ENCODE measurements around the gene DHRS1. TPM values are rescaled to one million over a fixed set of nuclear protein-coding genes. Genes with fewer than 3 reads are reported as not detected.

Gene DHRS1
- polyA plus RNA-seq, 1 donor: 81.3 TPM

DNA sequence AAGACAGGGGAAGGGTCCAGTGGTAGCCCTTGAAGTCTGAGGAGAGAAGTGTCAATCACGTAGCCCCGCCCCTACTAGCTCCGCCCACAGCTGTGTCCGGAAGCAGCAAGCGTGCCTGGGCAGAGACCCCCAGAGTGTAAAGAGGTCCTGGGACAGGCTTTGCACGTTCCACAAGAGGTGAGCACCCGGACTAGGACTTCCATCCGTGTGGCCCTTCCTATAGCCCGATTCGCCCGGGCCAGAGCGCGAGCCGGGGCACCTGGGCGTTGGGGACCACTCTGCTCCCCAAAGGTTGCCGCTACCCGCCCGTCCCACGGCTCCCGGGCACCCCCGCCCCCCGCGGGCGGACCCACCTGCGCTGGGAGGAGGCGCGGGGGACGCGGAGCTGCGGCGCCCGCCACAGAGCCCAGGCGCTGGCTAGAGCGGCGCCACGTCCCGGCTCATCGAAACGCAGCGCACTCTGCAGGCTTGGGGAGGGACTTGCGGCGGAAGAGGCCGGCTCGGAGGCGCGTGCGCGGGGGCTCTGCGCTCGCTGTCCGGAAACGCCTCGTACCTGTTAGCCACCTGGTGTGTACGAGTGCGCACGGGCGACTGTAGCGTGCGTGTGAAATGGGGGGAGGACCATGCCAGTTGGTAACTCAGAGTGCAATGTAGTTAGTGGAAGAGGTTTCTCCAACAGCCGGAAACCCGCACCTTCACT, 28.3 kb downstream of the DHRS1 start, which contains the start of gene RABGGTA:
Gene RABGGTA, minus strand, starts transcription at position 464 of the 700 bp plus-strand sequence. CDS start 482 bp downstream, outside the sequence.
- Histone ChIP-seq H3K4me3 (ENCODE audit: low read length) (peak within 1 kb of the TSS; percentile 65), H3K27ac (ENCODE audit: low read length) (peak within 1 kb of the TSS; percentile 81), H3K9me3 (ENCODE audit: control insufficient read depth, low read depth, low read length) (no peaks in the 10 kb centered on the region), H3K27me3 (ENCODE audit: control insufficient read depth, insufficient read depth, low read length) (no peaks in the 10 kb centered on the region), H3K4me1 (ENCODE audit: control insufficient read depth, insufficient read depth, low read length) (peaks cover 9% of the 10 kb centered on the region), H3K36me3 (ENCODE audit: control insufficient read depth, insufficient read depth, low read length) (peaks cover 33% of the 10 kb centered on the region)
- no CpG with 5 or more reads among the region's 61 CpGs for WGBS (ENCODE audit: insufficient coverage, low lambda C conversion rate)
- peak; percentile 95 for DNase-seq

GRCh38 chr14:24270537-24271133, 28.9 kb downstream of the DHRS1 start:
- peak overlapping the region; percentile 81 for H3K27ac ChIP-seq (ENCODE audit: low read length)
- peaks cover 37% of the 10 kb centered on the region for H3K36me3 ChIP-seq (ENCODE audit: control insufficient read depth, insufficient read depth, low read length)
- no peak for DNase-seq
- H3K4me3 ChIP-seq (ENCODE audit: low read length): peak overlapping the region; percentile 65
- peaks cover 9% of the 10 kb centered on the region for H3K4me1 ChIP-seq (ENCODE audit: control insufficient read depth, insufficient read depth, low read length)
- no peaks in the 10 kb centered on the region for H3K9me3 ChIP-seq (ENCODE audit: control insufficient read depth, low read depth, low read length)
- WGBS (ENCODE audit: insufficient coverage, low lambda C conversion rate): no CpG with 5 or more reads among the region's 13 CpGs
- H3K27me3 ChIP-seq (ENCODE audit: control insufficient read depth, insufficient read depth, low read length): no peaks in the 10 kb centered on the region

- 100% methylated on average over 1 of the region's 14 CpGs for WGBS (ENCODE audit: insufficient coverage, low lambda C conversion rate)
- no peak for DNase-seq
- H3K9me3 ChIP-seq (ENCODE audit: control insufficient read depth, low read depth, low read length): no peaks in the 10 kb centered on the region
- H3K4me3 ChIP-seq (ENCODE audit: low read length): no peak overlapping the region
- no peaks in the 10 kb centered on the region for H3K27me3 ChIP-seq (ENCODE audit: control insufficient read depth, insufficient read depth, low read length)
- H3K27ac ChIP-seq (ENCODE audit: low read length): no peak overlapping the region
- H3K4me1 ChIP-seq (ENCODE audit: control insufficient read depth, insufficient read depth, low read length): peaks cover 9% of the 10 kb centered on the region
- H3K36me3 ChIP-seq (ENCODE audit: control insufficient read depth, insufficient read depth, low read length): peaks cover 39% of the 10 kb centered on the region
These were observed 29.6 kb downstream of the DHRS1 start for GRCh38 chr14:24269910-24270536.

DNA sequence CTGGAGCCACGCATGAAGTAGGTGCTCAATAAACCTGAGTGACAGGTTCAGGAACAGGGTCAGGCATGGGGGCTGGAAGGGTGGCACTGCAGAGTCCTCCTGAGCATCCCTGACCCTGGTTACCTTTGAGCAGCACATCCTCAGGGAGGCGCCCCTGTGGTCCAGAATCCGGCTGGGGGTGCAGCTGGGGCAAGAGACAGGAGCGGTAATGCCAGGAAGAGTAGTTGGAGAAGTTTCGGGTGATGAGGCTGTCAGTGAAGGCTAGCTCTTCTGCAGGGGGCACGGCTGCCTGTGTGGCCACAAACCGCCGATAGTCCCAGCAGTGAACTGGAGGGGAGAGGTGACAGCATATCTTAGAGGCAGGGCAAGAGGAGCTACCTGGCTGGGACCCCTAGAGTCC, 30.2 kb downstream of the DHRS1 start:
- H3K36me3 ChIP-seq (ENCODE audit: control insufficient read depth, insufficient read depth, low read length): peaks cover 39% of the 10 kb centered on the region
- WGBS (ENCODE audit: insufficient coverage, low lambda C conversion rate): no CpG with 5 or more reads among the region's 8 CpGs
- H3K9me3 ChIP-seq (ENCODE audit: control insufficient read depth, low read depth, low read length): no peaks in the 10 kb centered on the region
- H3K27me3 ChIP-seq (ENCODE audit: control insufficient read depth, insufficient read depth, low read length): no peaks in the 10 kb centered on the region
- H3K4me3 ChIP-seq (ENCODE audit: low read length): no peak overlapping the region
- no peak overlapping the region for H3K27ac ChIP-seq (ENCODE audit: low read length)
- no peak for DNase-seq
- H3K4me1 ChIP-seq (ENCODE audit: control insufficient read depth, insufficient read depth, low read length): peaks cover 9% of the 10 kb centered on the region

DNA sequence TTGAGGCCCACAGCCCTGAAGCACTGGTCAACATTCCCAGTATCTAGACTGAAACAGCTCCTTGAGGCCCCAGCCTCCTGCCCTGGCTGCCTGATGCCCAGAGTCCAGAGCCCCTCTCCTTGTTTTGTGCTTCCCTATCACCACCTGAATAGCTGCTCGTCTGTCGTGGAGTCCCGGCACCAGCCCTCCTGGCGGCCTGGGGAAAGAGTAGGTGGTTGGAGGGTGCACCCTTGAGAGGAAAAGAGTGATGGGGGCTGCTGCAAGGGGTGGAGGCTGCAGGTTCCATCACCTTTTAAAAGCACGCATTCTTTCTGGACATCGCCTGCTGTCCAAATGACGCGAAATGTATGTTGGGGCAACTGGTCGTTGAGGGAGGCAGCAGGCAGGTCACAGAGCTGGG, 31.4 kb downstream of the DHRS1 start:
- Histone ChIP-seq H3K36me3 (ENCODE audit: control insufficient read depth, insufficient read depth, low read length) (peaks cover 39% of the 10 kb centered on the region), H3K27ac (ENCODE audit: low read length) (no peak overlapping the region), H3K4me1 (ENCODE audit: control insufficient read depth, insufficient read depth, low read length) (peaks cover 9% of the 10 kb centered on the region), H3K9me3 (ENCODE audit: control insufficient read depth, low read depth, low read length) (no peaks in the 10 kb centered on the region), H3K4me3 (ENCODE audit: low read length) (no peak overlapping the region), H3K27me3 (ENCODE audit: control insufficient read depth, insufficient read depth, low read length) (no peaks in the 10 kb centered on the region)
- WGBS (ENCODE audit: insufficient coverage, low lambda C conversion rate): no CpG with 5 or more reads among the region's 9 CpGs
- DNase-seq: no peak

- no peak for DNase-seq
- H3K9me3 ChIP-seq (ENCODE audit: control insufficient read depth, low read depth, low read length): no peaks in the 10 kb centered on the region
- no peaks in the 10 kb centered on the region for H3K27me3 ChIP-seq (ENCODE audit: control insufficient read depth, insufficient read depth, low read length)
- peaks cover 39% of the 10 kb centered on the region for H3K36me3 ChIP-seq (ENCODE audit: control insufficient read depth, insufficient read depth, low read length)
- WGBS (ENCODE audit: insufficient coverage, low lambda C conversion rate): no CpG with 5 or more reads among the region's 9 CpGs
- peaks cover 9% of the 10 kb centered on the region for H3K4me1 ChIP-seq (ENCODE audit: control insufficient read depth, insufficient read depth, low read length)
- H3K27ac ChIP-seq (ENCODE audit: low read length): no peak overlapping the region
- no peak overlapping the region for H3K4me3 ChIP-seq (ENCODE audit: low read length)
These were observed 32.1 kb downstream of the DHRS1 start for GRCh38 chr14:24267516-24267915.

- Histone ChIP-seq H3K36me3 (ENCODE audit: control insufficient read depth, insufficient read depth, low read length) (peaks cover 39% of the 10 kb centered on the region), H3K27ac (ENCODE audit: low read length) (no peak overlapping the region), H3K27me3 (ENCODE audit: control insufficient read depth, insufficient read depth, low read length) (no peaks in the 10 kb centered on the region), H3K9me3 (ENCODE audit: control insufficient read depth, low read depth, low read length) (no peaks in the 10 kb centered on the region), H3K4me1 (ENCODE audit: control insufficient read depth, insufficient read depth, low read length) (peaks cover 4% of the 10 kb centered on the region), H3K4me3 (ENCODE audit: low read length) (no peak overlapping the region)
- DNase-seq: no peak
- WGBS (ENCODE audit: insufficient coverage, low lambda C conversion rate): no CpG with 5 or more reads among the region's 18 CpGs
These were observed 33.0 kb downstream of the DHRS1 start for GRCh38 chr14:24266344-24267244.

DNA sequence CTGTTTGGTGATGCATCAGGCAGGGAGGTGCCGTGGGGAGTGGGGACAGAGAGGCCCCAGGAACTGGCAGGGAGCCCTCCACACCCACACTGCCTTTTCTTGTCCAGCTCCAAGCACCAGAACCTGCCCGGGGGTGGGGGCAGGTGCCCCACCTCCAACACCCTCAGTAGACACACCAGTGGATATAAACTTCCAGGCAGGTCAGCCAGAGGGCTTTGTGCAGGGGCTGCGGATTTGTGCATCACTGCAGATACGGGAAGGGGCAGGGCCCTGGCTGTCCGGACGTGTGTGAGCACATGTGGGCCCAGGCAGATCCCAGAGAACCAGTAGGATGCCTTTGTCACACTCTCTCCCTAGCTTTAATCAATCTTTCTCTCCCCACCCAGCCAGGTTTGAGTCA, 35.3 kb downstream of the DHRS1 start:
- peaks cover 34% of the 10 kb centered on the region for H3K36me3 ChIP-seq (ENCODE audit: control insufficient read depth, insufficient read depth, low read length)
- no CpG with 5 or more reads among the region's 6 CpGs for WGBS (ENCODE audit: insufficient coverage, low lambda C conversion rate)
- H3K27me3 ChIP-seq (ENCODE audit: control insufficient read depth, insufficient read depth, low read length): no peaks in the 10 kb centered on the region

GRCh38 chr14:24263848-24264247, 35.7 kb downstream of the DHRS1 start:
- Histone ChIP-seq H3K4me3 (ENCODE audit: low read length) (no peak overlapping the region), H3K27me3 (ENCODE audit: control insufficient read depth, insufficient read depth, low read length) (no peaks in the 10 kb centered on the region), H3K9me3 (ENCODE audit: control insufficient read depth, low read depth, low read length) (no peaks in the 10 kb centered on the region), H3K27ac (ENCODE audit: low read length) (no peak overlapping the region), H3K4me1 (ENCODE audit: control insufficient read depth, insufficient read depth, low read length) (no peaks in the 10 kb centered on the region), H3K36me3 (ENCODE audit: control insufficient read depth, insufficient read depth, low read length) (peaks cover 30% of the 10 kb centered on the region)
- WGBS (ENCODE audit: insufficient coverage, low lambda C conversion rate): 67% methylated on average over 1 of the region's 6 CpGs
- DNase-seq: no peak

More for the DNA sequence above, 35.3 kb downstream of the DHRS1 start:
- Histone ChIP-seq H3K4me1 (ENCODE audit: control insufficient read depth, insufficient read depth, low read length) (no peaks in the 10 kb centered on the region), H3K9me3 (ENCODE audit: control insufficient read depth, low read depth, low read length) (no peaks in the 10 kb centered on the region), H3K4me3 (ENCODE audit: low read length) (no peak overlapping the region), H3K27ac (ENCODE audit: low read length) (no peak overlapping the region)
- no peak for DNase-seq

Measured in large intestine (tissue), 3 donors.